CD1c-positive myeloid dendritic cell (primary cell): ENCODE data around the gene TLCD5.

ENCODE experiments used
- DNase-seq: peaks from one replicate; pipeline ENCODE4 v3.0.0-alpha.2; 2016; ENCODE audit errors: extremely low spot score

TLCD5 gene

GRCh38 chr11:120324932-120325810 lies at the start of gene TLCD5:
Gene TLCD5, plus strand, starts transcription at chr11:120325299. Its CDS starts 2,143 bp downstream, at chr11:120327442.
- DNase-seq = no peak

- no peak for DNase-seq
These were observed 45.6 kb upstream of the TLCD5 start for GRCh38 chr11:120279502-120279901.

- DNase-seq = no peak
These were observed 44.5 kb upstream of the TLCD5 start for GRCh38 chr11:120280600-120281051.

GRCh38 chr11:120281143-120281795 lies 43.8 kb upstream of the TLCD5 start:
- no peak for DNase-seq

- no peak for DNase-seq
These were observed 42.0 kb upstream of the TLCD5 start for GRCh38 chr11:120283124-120283523.

- DNase-seq = no peak
These were observed 40.8 kb upstream of the TLCD5 start for GRCh38 chr11:120284272-120284671.

GRCh38 chr11:120285256-120285655 lies 39.8 kb upstream of the TLCD5 start:
- DNase-seq = no peak

- DNase-seq = no peak
These were observed 37.1 kb upstream of the TLCD5 start for GRCh38 chr11:120288021-120288420.

- DNase-seq = peak; percentile 31
These were observed 35.7 kb upstream of the TLCD5 start for GRCh38 chr11:120289426-120289825.

- no peak for DNase-seq
These were observed 34.1 kb upstream of the TLCD5 start for GRCh38 chr11:120290956-120291355.

- no peak for DNase-seq
These were observed 31.9 kb upstream of the TLCD5 start for GRCh38 chr11:120293038-120293800.

- no peak for DNase-seq
These were observed 31.0 kb upstream of the TLCD5 start for GRCh38 chr11:120294096-120294495.

GRCh38 chr11:120295099-120295498 lies 30.0 kb upstream of the TLCD5 start:
- no peak for DNase-seq

- no peak for DNase-seq
These were observed 28.5 kb upstream of the TLCD5 start for GRCh38 chr11:120296554-120296953.

GRCh38 chr11:120298461-120298860 lies 26.6 kb upstream of the TLCD5 start:
- no peak for DNase-seq

- no peak for DNase-seq
These were observed 22.9 kb upstream of the TLCD5 start for GRCh38 chr11:120302001-120302805.

GRCh38 chr11:120303004-120303637 lies 22.0 kb upstream of the TLCD5 start:
- peak; percentile 75 for DNase-seq

GRCh38 chr11:120304526-120304925 lies 20.6 kb upstream of the TLCD5 start:
- peak; percentile 57 for DNase-seq

- no peak for DNase-seq
These were observed 19.8 kb upstream of the TLCD5 start for GRCh38 chr11:120305286-120305685.

GRCh38 chr11:120306519-120307242 lies 18.4 kb upstream of the TLCD5 start:
- DNase-seq = no peak
